CD4-positive, CD25-positive, alpha-beta regulatory T cell (primary cell): ENCODE results near the gene STK10. TPM values are rescaled to one million over a fixed set of nuclear protein-coding genes. Genes with fewer than 3 reads are reported as not detected.

Experiments
- ATAC-seq, 2 donors: fragments of 150-1000 bp; cut with Tn5 transposase; one replicate each; pipeline ENCODE4 v1.10.0; 2021; ENCODE audit warnings: low read depth in 2 of 2, moderate number of reproducible peaks in 2 of 2, moderate library complexity in 1 of 2
- DNase-seq, 3 donors: peaks; one replicate each; pipeline versions ENCODE4 v3.0.0 to v3.0.0-alpha.2; 2012 to 2022; ENCODE audit warnings: mixed read lengths in 1 of 3
- H3K27ac ChIP-seq: one replicate; pipeline ENCODE4 v1.7.0; 2013; ENCODE audit warnings: mild to moderate bottlenecking, low read length; ENCODE audit not compliant: insufficient read depth, poor library complexity, severe bottlenecking
- H3K27me3 ChIP-seq: one replicate; pipeline ENCODE4 v1.7.0; 2013; ENCODE audit warnings: low read length; ENCODE audit not compliant: control insufficient read depth, insufficient read depth
- H3K36me3 ChIP-seq: one replicate; pipeline ENCODE4 v1.7.0; 2013; ENCODE audit warnings: mild to moderate bottlenecking, low read length, moderate library complexity; ENCODE audit not compliant: control insufficient read depth, insufficient read depth
- H3K4me1 ChIP-seq: 2 replicates; pipeline ENCODE4 v1.7.0; 2013; ENCODE audit warnings: mild to moderate bottlenecking, low read length; ENCODE audit not compliant: insufficient read depth, control insufficient read depth, poor library complexity, severe bottlenecking
- H3K4me3 ChIP-seq: one replicate; pipeline ENCODE4 v1.7.0; 2013; ENCODE audit warnings: low read depth, mild to moderate bottlenecking, low read length, moderate library complexity
- H3K9me3 ChIP-seq, 2 experiments: 1 replicate in 1 of 2; 2 replicates in 1 of 2; pipeline ENCODE4 v1.7.0; 2013; ENCODE audit warnings: low read length in 2 of 2, mild to moderate bottlenecking in 1 of 2, moderate library complexity in 1 of 2; ENCODE audit not compliant: control insufficient read depth in 2 of 2
- H3K27ac Mint-ChIP-seq, 3 donors: one replicate each; pipeline ENCODE4 v1.8.0; 2020 to 2022; ENCODE audit warnings: mild to moderate bottlenecking in 3 of 3, mixed read lengths in 3 of 3, moderate library complexity in 2 of 3
- H3K27me3 Mint-ChIP-seq: one replicate; pipeline ENCODE4 v1.8.0; 2022; ENCODE audit warnings: mild to moderate bottlenecking, mixed read lengths
- H3K36me3 Mint-ChIP-seq: one replicate; pipeline ENCODE4 v1.8.0; 2020; ENCODE audit warnings: mixed read lengths
- H3K4me1 Mint-ChIP-seq, 4 donors: one replicate each; pipeline ENCODE4 v1.8.0; 2020 to 2022; ENCODE audit warnings: mixed read lengths in 4 of 4, mild to moderate bottlenecking in 1 of 4
- H3K4me3 Mint-ChIP-seq, 4 donors: one replicate each; pipeline ENCODE4 v1.8.0; 2020 to 2022; ENCODE audit warnings: mild to moderate bottlenecking in 4 of 4, mixed read lengths in 4 of 4, moderate library complexity in 3 of 4
- H3K9me3 Mint-ChIP-seq, 7 donors: one replicate each; pipeline ENCODE4 v1.8.0; 2020 to 2022; ENCODE audit warnings: mixed read lengths in 7 of 7, mild to moderate bottlenecking in 3 of 7, moderate library complexity in 2 of 7
- polyA plus RNA-seq, 4 donors: library from polyadenylated mRNA; unstranded; fragments of 300-500 nt; fragmentation: Illumina TruSeq; gene quantifications; one replicate each; pipeline ENCODE4 v1.2.3, GENCODE V29; 2021
- total RNA-seq: library from RNA; stranded (reverse); gene quantifications from one replicate; pipeline ENCODE4 v1.2.3, GENCODE V29; 2022

Gene STK10
- total and polyA plus RNA-seq, 5 donors from 2014 or later, result 71.2 to 533 (median 74.6) TPM

- Mint-ChIP-seq H3K9me3 (no peaks in the 10 kb centered on the region), H3K4me3 (no peak overlapping the region)
Measured at GRCh38 chr5:172098046-172098445, 90.0 kb downstream of the STK10 start.

GRCh38 chr5:172097356-172097755, 90.7 kb downstream of the STK10 start:
- Histone ChIP-seq H3K9me3 (no peaks in the 10 kb centered on the region), H3K36me3 (peaks cover 89% of the 10 kb centered on the region), H3K27ac (no peak overlapping the region), H3K4me3 (no peak overlapping the region), H3K4me1 (no peaks in the 10 kb centered on the region), H3K27me3 (no peaks in the 10 kb centered on the region)
- Mint-ChIP-seq H3K4me1 (peaks cover 8 to 25% (median 13%) of the 10 kb centered on the region in 4 donors), H3K9me3 (no peaks in the 10 kb centered on the region), H3K36me3 (peaks cover 30% of the 10 kb centered on the region), H3K4me3 (no peak overlapping the region), H3K27me3 (no peaks in the 10 kb centered on the region), H3K27ac (peak overlapping the region; percentile 7 to 50 (median 21))
- DNase-seq, result no peak
- ATAC-seq, result no peak

More at GRCh38 chr5:172098046-172098445, 90.0 kb downstream of the STK10 start:
- Histone ChIP-seq H3K4me1 (no peaks in the 10 kb centered on the region), H3K27ac (no peak overlapping the region), H3K36me3 (peaks cover 89% of the 10 kb centered on the region), H3K9me3 (no peaks in the 10 kb centered on the region), H3K4me3 (no peak overlapping the region), H3K27me3 (no peaks in the 10 kb centered on the region)
- Mint-ChIP-seq H3K27ac (peak overlapping the region; percentile 21 to 63 (median 50)), H3K27me3 (no peaks in the 10 kb centered on the region), H3K36me3 (peaks cover 33% of the 10 kb centered on the region), H3K4me1 (peaks cover 8 to 25% (median 13%) of the 10 kb centered on the region in 4 donors)
- ATAC-seq, result no peak
- DNase-seq, result no peak

- H3K4me1 Mint-ChIP-seq, result peaks cover 8 to 19% (median 10%) of the 10 kb centered on the region in 4 donors
- no peak overlapping the region for H3K4me3 Mint-ChIP-seq
- H3K27ac Mint-ChIP-seq, result no peak overlapping the region
- ATAC-seq (no peak), DNase-seq (no peak)
- peaks cover 22% of the 10 kb centered on the region for H3K36me3 Mint-ChIP-seq
- Histone ChIP-seq H3K9me3 (no peaks in the 10 kb centered on the region), H3K4me1 (no peaks in the 10 kb centered on the region), H3K27ac (no peak overlapping the region), H3K4me3 (no peak overlapping the region), H3K27me3 (no peaks in the 10 kb centered on the region), H3K36me3 (peaks cover 87% of the 10 kb centered on the region)
- no peaks in the 10 kb centered on the region for H3K27me3 Mint-ChIP-seq
- no peaks in the 10 kb centered on the region for H3K9me3 Mint-ChIP-seq
Measured at GRCh38 chr5:172096207-172096940, 91.7 kb downstream of the STK10 start.

- ATAC-seq, result no peak
Measured at GRCh38 chr5:172095368-172096206, 92.4 kb downstream of the STK10 start.

GRCh38 chr5:172093965-172094364, 94.1 kb downstream of the STK10 start:
- H3K27me3 Mint-ChIP-seq, result no peaks in the 10 kb centered on the region
- Histone ChIP-seq H3K4me1 (no peaks in the 10 kb centered on the region), H3K27ac (no peak overlapping the region), H3K9me3 (no peaks in the 10 kb centered on the region), H3K27me3 (no peaks in the 10 kb centered on the region), H3K36me3 (peaks cover 91% of the 10 kb centered on the region), H3K4me3 (no peak overlapping the region)
- H3K4me3 Mint-ChIP-seq, result no peak overlapping the region
- peaks cover 8 to 22% (median 10%) of the 10 kb centered on the region in 4 donors for H3K4me1 Mint-ChIP-seq
- H3K36me3 Mint-ChIP-seq, result peaks cover 38% of the 10 kb centered on the region
- H3K27ac Mint-ChIP-seq, result no peak overlapping the region
- ATAC-seq (no peak), DNase-seq (no peak)
- peaks cover 0 to 1% (median 0%) of the 10 kb centered on the region in 7 donors for H3K9me3 Mint-ChIP-seq

More at GRCh38 chr5:172095368-172096206, 92.4 kb downstream of the STK10 start:
- H3K9me3 Mint-ChIP-seq, result no peaks in the 10 kb centered on the region
- Histone ChIP-seq H3K36me3 (peaks cover 88% of the 10 kb centered on the region), H3K9me3 (no peaks in the 10 kb centered on the region), H3K27me3 (no peaks in the 10 kb centered on the region), H3K4me3 (no peak overlapping the region), H3K4me1 (no peaks in the 10 kb centered on the region), H3K27ac (no peak overlapping the region)
- no peak for DNase-seq
- H3K27ac Mint-ChIP-seq, result peak overlapping the region in 1 of 3 donors; percentile 49
- H3K4me3 Mint-ChIP-seq, result no peak overlapping the region
- H3K27me3 Mint-ChIP-seq, result no peaks in the 10 kb centered on the region
- peaks cover 8 to 19% (median 9%) of the 10 kb centered on the region in 4 donors for H3K4me1 Mint-ChIP-seq
- peaks cover 26% of the 10 kb centered on the region for H3K36me3 Mint-ChIP-seq

GRCh38 chr5:172093559-172093958, 94.5 kb downstream of the STK10 start:
- H3K27ac ChIP-seq, result no peak overlapping the region
- ATAC-seq, result no peak

GRCh38 chr5:172091956-172092732, 95.9 kb downstream of the STK10 start:
- no peaks in the 10 kb centered on the region for H3K27me3 Mint-ChIP-seq
- H3K27ac Mint-ChIP-seq, result no peak overlapping the region
- DNase-seq (no peak), ATAC-seq (no peak)
- Histone ChIP-seq H3K4me3 (no peak overlapping the region), H3K27me3 (no peaks in the 10 kb centered on the region), H3K4me1 (no peaks in the 10 kb centered on the region), H3K27ac (no peak overlapping the region), H3K9me3 (no peaks in the 10 kb centered on the region), H3K36me3 (peaks cover 79% of the 10 kb centered on the region)
- H3K4me3 Mint-ChIP-seq, result no peak overlapping the region
- H3K4me1 Mint-ChIP-seq, result peaks cover 0 to 13% (median 2%) of the 10 kb centered on the region in 4 donors
- peaks cover 0 to 1% (median 0%) of the 10 kb centered on the region in 7 donors for H3K9me3 Mint-ChIP-seq
- H3K36me3 Mint-ChIP-seq, result peaks cover 27% of the 10 kb centered on the region

More at GRCh38 chr5:172093559-172093958, 94.5 kb downstream of the STK10 start:
- H3K4me3 ChIP-seq, result no peak overlapping the region
- H3K36me3 ChIP-seq, result peaks cover 91% of the 10 kb centered on the region
- no peaks in the 10 kb centered on the region for H3K9me3 ChIP-seq
- H3K27me3 ChIP-seq, result no peaks in the 10 kb centered on the region
- no peak overlapping the region for H3K27ac Mint-ChIP-seq
- no peak overlapping the region for H3K4me3 Mint-ChIP-seq
- H3K4me1 ChIP-seq, result no peaks in the 10 kb centered on the region
- H3K36me3 Mint-ChIP-seq, result peaks cover 38% of the 10 kb centered on the region
- DNase-seq, result no peak
- peaks cover 8 to 21% (median 8%) of the 10 kb centered on the region in 4 donors for H3K4me1 Mint-ChIP-seq
- H3K9me3 Mint-ChIP-seq, result peaks cover 0 to 1% (median 0%) of the 10 kb centered on the region in 7 donors
- H3K27me3 Mint-ChIP-seq, result no peaks in the 10 kb centered on the region
